ENCODE data around the gene ZBTB44.

Gene ZBTB44

GRCh38 chr11:130202009-130202817, 112.5 kb downstream of the ZBTB44 start:
- DNase-seq (ENCODE audit: insufficient read length, low spot score): no peak
- no peak for TF ChIP-seq CTCF (IDR thresholded peaks at IDR 0.05; ENCODE audit: insufficient read depth, missing control alignments)
- FAIRE-seq: no peak

GRCh38 chr11:130201026-130201425, 113.7 kb downstream of the ZBTB44 start:
- DNase-seq (ENCODE audit: insufficient read length, low spot score): no peak
- no peak for FAIRE-seq
- TF ChIP-seq CTCF (IDR thresholded peaks at IDR 0.05; ENCODE audit: insufficient read depth, missing control alignments): no peak

GRCh38 chr11:130199792-130200191, 114.9 kb downstream of the ZBTB44 start:
- no peak for TF ChIP-seq CTCF (IDR thresholded peaks at IDR 0.05; ENCODE audit: insufficient read depth, missing control alignments)
- no peak for FAIRE-seq
- DNase-seq (ENCODE audit: insufficient read length, low spot score): no peak

GRCh38 chr11:130198964-130199363, 115.8 kb downstream of the ZBTB44 start:
- FAIRE-seq: no peak
- DNase-seq (ENCODE audit: insufficient read length, low spot score): no peak
- no peak for TF ChIP-seq CTCF (IDR thresholded peaks at IDR 0.05; ENCODE audit: insufficient read depth, missing control alignments)

GRCh38 chr11:130198292-130198691, 116.4 kb downstream of the ZBTB44 start:
- FAIRE-seq (no peak), DNase-seq (ENCODE audit: insufficient read length, low spot score) (no peak)
- TF ChIP-seq CTCF (IDR thresholded peaks at IDR 0.05; ENCODE audit: insufficient read depth, missing control alignments): no peak

- no peak for DNase-seq (ENCODE audit: insufficient read length, low spot score)
- no peak for TF ChIP-seq CTCF (IDR thresholded peaks at IDR 0.05; ENCODE audit: insufficient read depth, missing control alignments)
- FAIRE-seq: no peak
Measured at GRCh38 chr11:130197386-130198035, 117.2 kb downstream of the ZBTB44 start.
